ENCODE results near the gene RABEP1.
A peak's percentile ranks its signal among the peaks of the same experiment; 100 is the strongest.
"Not testable (repeated sequence)": the region's sequence is repeated elsewhere in the genome, so short reads cannot be mapped to it uniquely, and the experiment has no call there.

Gene RABEP1

GRCh38 chr17:5281814-5282641 is at the start of gene RABEP1:
RABEP1 (plus strand) TSS chr17:5282284; CDS start chr17:5282487, 203 bp downstream.
- peak; percentile 84 for DNase-seq (ENCODE audit: low spot score)

GRCh38 chr17:5233492-5233891 is 48.6 kb upstream of the RABEP1 start:
- not testable (repeated sequence) for DNase-seq (ENCODE audit: low spot score)

GRCh38 chr17:5234645-5235576 is 47.2 kb upstream of the RABEP1 start, which contains the start of gene SCIMP:
SCIMP (minus strand) TSS chr17:5234860; CDS start chr17:5234755, 105 bp downstream.
- DNase-seq (ENCODE audit: low spot score): no peak

- DNase-seq (ENCODE audit: low spot score): no peak
These were observed 45.0 kb upstream of the RABEP1 start for GRCh38 chr17:5236938-5237540.

- DNase-seq (ENCODE audit: low spot score): peak; percentile 72
These were observed 44.5 kb upstream of the RABEP1 start for GRCh38 chr17:5237541-5238016.

- no peak for DNase-seq (ENCODE audit: low spot score)
These were observed 43.8 kb upstream of the RABEP1 start for GRCh38 chr17:5238333-5238732.

GRCh38 chr17:5239769-5240168 is 42.3 kb upstream of the RABEP1 start:
- DNase-seq (ENCODE audit: low spot score): not testable (repeated sequence)

- DNase-seq (ENCODE audit: low spot score): no peak
These were observed 40.0 kb upstream of the RABEP1 start for GRCh38 chr17:5241861-5242671.

- no peak for DNase-seq (ENCODE audit: low spot score)
These were observed 34.5 kb upstream of the RABEP1 start for GRCh38 chr17:5247621-5248020.

- no peak for DNase-seq (ENCODE audit: low spot score)
These were observed 33.1 kb upstream of the RABEP1 start for GRCh38 chr17:5248821-5249479.

- DNase-seq (ENCODE audit: low spot score): peak; percentile 76
These were observed 32.5 kb upstream of the RABEP1 start for GRCh38 chr17:5249615-5250014.

GRCh38 chr17:5254414-5254813 is 27.7 kb upstream of the RABEP1 start:
- no peak for DNase-seq (ENCODE audit: low spot score)

- no peak for DNase-seq (ENCODE audit: low spot score)
These were observed 27.1 kb upstream of the RABEP1 start for GRCh38 chr17:5254903-5255521.

GRCh38 chr17:5257124-5257523 is 25.0 kb upstream of the RABEP1 start:
- no peak for DNase-seq (ENCODE audit: low spot score)

- DNase-seq (ENCODE audit: low spot score): no peak
These were observed 21.5 kb upstream of the RABEP1 start for GRCh38 chr17:5260542-5260941.

- no peak for DNase-seq (ENCODE audit: low spot score)
These were observed 19.6 kb upstream of the RABEP1 start for GRCh38 chr17:5262416-5262991.

GRCh38 chr17:5263441-5263840 is 18.6 kb upstream of the RABEP1 start:
- DNase-seq (ENCODE audit: low spot score): no peak

- DNase-seq (ENCODE audit: low spot score): no peak
These were observed 17.2 kb upstream of the RABEP1 start for GRCh38 chr17:5264893-5265292.

GRCh38 chr17:5269241-5269960 is 12.7 kb upstream of the RABEP1 start:
- DNase-seq (ENCODE audit: low spot score): no peak

All from RKO (cell line).